HepG2 (cell line): ENCODE data around the gene PDE2A.

Experiments
- CEBPB ChIP-seq: IDR thresholded peaks from 2 replicates; pipeline ENCODE4 v1.6.1; 2011; ENCODE audit warnings: low read depth, low read length, improper control_type of control experiment, borderline replicate concordance
- CSRNP2 ChIP-seq: sonication (generic); formaldehyde crosslinking; conservative IDR thresholded peaks from 2 replicates; pipeline ENCODE4 v1.8.0; 2022; ENCODE audit warnings: low read depth, missing genetic modification reagents
- CTCF ChIP-seq: sonication (generic); formaldehyde crosslinking; IDR thresholded peaks from 2 replicates; pipeline ENCODE4 v1.5.0; 2020; ENCODE audit warnings: mild to moderate bottlenecking, missing genetic modification reagents, moderate library complexity
- MAFK ChIP-seq, 2 experiments: IDR thresholded peaks in 1 of 2; conservative IDR thresholded peaks in 1 of 2; 2 replicates each; pipeline ENCODE4 v1.6.1; 2011; ENCODE audit warnings: improper control_type of control experiment in 2 of 2, low read length in 2 of 2
- NFRKB ChIP-seq: fragments of 450-650 bp; IDR thresholded peaks from 2 replicates; pipeline ENCODE4 v1.6.1; 2017
- PAF1 ChIP-seq: IDR thresholded peaks from 2 replicates; pipeline ENCODE4 v1.6.1; 2016; ENCODE audit warnings: missing genetic modification reagents, missing compliant biosample characterization
- POLR2A ChIP-seq, 2 experiments: IDR thresholded peaks; 2 replicates each; pipeline ENCODE4 v1.6.1; 2011; ENCODE audit warnings: low read depth in 2 of 2, low read length in 2 of 2, mild to moderate bottlenecking in 1 of 2, moderate library complexity in 1 of 2; ENCODE audit not compliant: insufficient read depth in 1 of 2
- RAD21 ChIP-seq: fragments of 450-650 bp; formaldehyde crosslinking; IDR thresholded peaks from 2 replicates; pipeline ENCODE4 v1.5.0; 2020; ENCODE audit warnings: mild to moderate bottlenecking
- SMARCE1 ChIP-seq: fragments of 450-650 bp; IDR thresholded peaks from 2 replicates; pipeline ENCODE4 v1.6.1; 2017; ENCODE audit warnings: borderline replicate concordance
- SRSF4 ChIP-seq: fragments of 200-400 bp; formaldehyde crosslinking; IDR thresholded peaks from one replicate; pipeline ENCODE4 v1.6.1; 2018; ENCODE audit warnings: mild to moderate bottlenecking, low read depth, low read length, moderate library complexity; ENCODE audit not compliant: poor library complexity, severe bottlenecking
- ZNF710 ChIP-seq: sonication (generic); formaldehyde crosslinking; IDR thresholded peaks from 2 replicates; pipeline ENCODE4 v1.5.0; 2020; ENCODE audit warnings: mild to moderate bottlenecking, missing genetic modification reagents, borderline replicate concordance

GRCh38 chr11:72569966-72570892 lies 104.0 kb downstream of the PDE2A start:
- TF ChIP-seq SRSF4 (no peak), SMARCE1 (no peak), MAFK (conservative IDR thresholded peaks at IDR 0.05 in 1 of 2, IDR thresholded peaks at IDR 0.05 in 1 of 2; ENCODE audit: low read length in 2 of 2) (no peak), RAD21 (CRISPR knock-in tag) (no peak), CTCF (CRISPR knock-in tag) (no peak), ZNF710 (CRISPR knock-in tag) (no peak), NFRKB (no peak), CEBPB (no peak), PAF1 (CRISPR knock-in tag) (no peak), CSRNP2 (CRISPR knock-in tag) (no peak), POLR2A (IDR thresholded peaks at IDR 0.05; ENCODE audit: insufficient read depth in 1 of 2, low read depth in 2 of 2, low read length in 2 of 2) (no peak)
